ENCODE measurements around the gene SSBP2. TPM values are rescaled to one million over a fixed set of nuclear protein-coding genes. Genes with fewer than 3 reads are reported as not detected.

SSBP2 gene
- total and polyA plus RNA-seq, 2 of the 8 experiments (the other 6 are each of a cell fraction or from before 2014, with no cell fraction given): 21.5 to 36.2 TPM

DNA sequence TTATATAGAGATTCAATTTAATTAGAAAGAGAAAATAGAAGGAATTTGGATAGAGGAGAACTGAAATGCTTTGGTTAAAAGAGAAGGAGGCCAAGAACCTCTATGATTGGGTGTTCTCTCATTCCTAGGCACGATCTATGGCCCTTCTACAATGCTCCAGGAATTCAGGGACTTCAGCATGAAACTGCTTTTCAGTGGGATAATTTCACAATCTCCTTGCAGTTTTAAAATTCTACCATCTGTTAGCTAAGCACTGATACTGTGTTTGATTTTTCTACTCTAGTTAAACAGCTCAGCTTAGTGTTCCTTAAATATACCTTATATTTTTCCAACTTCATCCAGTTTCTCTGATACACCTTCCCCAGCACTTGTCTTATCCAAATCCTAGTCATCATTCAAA, 141.9 kb downstream of the SSBP2 start:
- Histone ChIP-seq H3K27me3 (replicated peaks in 1 of 4; ENCODE audit: control insufficient read depth in 3 of 4, extremely low read depth in 1 of 4, insufficient read depth in 3 of 4, low read length in 3 of 4) (no peaks in the 10 kb centered on the region), H2AK5ac (ENCODE audit: low read depth, low read length) (no peak overlapping the region), H3K18ac (ENCODE audit: extremely low read depth, low read length) (no peak overlapping the region), H4K8ac (ENCODE audit: extremely low read depth, insufficient read depth, low read length) (no peak overlapping the region), H2BK20ac (ENCODE audit: low read length) (no peak overlapping the region), H3K14ac (ENCODE audit: insufficient read length) (no peak overlapping the region), H3K9ac (replicated peaks in 1 of 4; ENCODE audit: extremely low read depth in 1 of 4, low read depth in 3 of 4, low read length in 3 of 4) (no peak overlapping the region), H3K4ac (replicated peaks; ENCODE audit: insufficient read length, low read depth, low read length) (no peak overlapping the region), H3K4me1 (replicated peaks in 1 of 4; ENCODE audit: control insufficient read depth in 3 of 4, insufficient read depth in 4 of 4, low read length in 3 of 4) (peaks cover 0 to 7% (median 3%) of the 10 kb centered on the region in 4 experiments; a peak in 4 of 7 replicates), H3K9me3 (ENCODE audit: insufficient read depth in 2 of 2, low read depth in 1 of 2, low read length in 1 of 2) (no peaks in the 10 kb centered on the region), H2AFZ (ENCODE audit: low read length) (no peak overlapping the region), H2BK5ac (ENCODE audit: low read depth, low read length) (no peak overlapping the region), H3K56ac (replicated peaks; ENCODE audit: insufficient read length, low read depth, low read length) (no peak overlapping the region), H3K79me1 (ENCODE audit: low read depth, low read length) (no peaks in the 10 kb centered on the region), H3K36me3 (ENCODE audit: control insufficient read depth in 2 of 4, insufficient read depth in 4 of 4, low read length in 3 of 4) (peaks cover 0 to 20% (median 0%) of the 10 kb centered on the region in 4 experiments; a peak in 1 of 8 replicates), H3K4me3 (ENCODE audit: extremely low read depth in 1 of 4, insufficient read depth in 2 of 4, low read depth in 3 of 4, low read length in 4 of 4) (no peak overlapping the region), H3K23me2 (ENCODE audit: low read depth, low read length) (no peaks in the 10 kb centered on the region), H4K91ac (replicated peaks; ENCODE audit: insufficient read length, low read length) (no peak overlapping the region), H4K20me1 (replicated peaks in 1 of 2; ENCODE audit: control insufficient read depth in 1 of 2, insufficient read depth in 2 of 2, low read length in 2 of 2) (no peaks in the 10 kb centered on the region), H3K4me2 (ENCODE audit: insufficient read depth in 1 of 2, low read depth in 2 of 2, low read length in 2 of 2) (no peak overlapping the region), H2BK12ac (ENCODE audit: low read depth, low read length) (no peak overlapping the region), H2BK120ac (replicated peaks; ENCODE audit: low read depth, low read length) (no peak overlapping the region), H2BK15ac (ENCODE audit: low read length) (no peak overlapping the region), H3K79me2 (ENCODE audit: control insufficient read depth in 1 of 2, insufficient read depth in 2 of 2, low read length in 2 of 2) (no peaks in the 10 kb centered on the region), H3K27ac (ENCODE audit: low read depth, low read length) (no peak overlapping the region), H4K5ac (ENCODE audit: insufficient read length, low read depth, low read length) (no peak overlapping the region), H3K23ac (ENCODE audit: insufficient read length) (no peak overlapping the region)
- ChIA-PET POLR2A (ENCODE audit: partially characterized antibody) (no interaction called here), CTCF (ENCODE audit: partially characterized antibody) (interaction anchor here (1.6 kb wide), 1 partner anchor 10 kb away, joined by 7 read pairs; no protein-coding TSS in a partner anchor)
- FAIRE-seq: no peak
- no peak for DNase-seq (ENCODE audit: low read depth in 1 of 2, low spot score in 2 of 2)
- 83% methylated on average over 1 of the region's 1 CpG; no CpG with 5 or more reads in 1 of the 2 experiments for WGBS, 2 experiments (ENCODE audit: extremely low coverage in 1 of 2, insufficient coverage in 1 of 2, insufficient read length in 1 of 2, insufficient replicate concordance in 2 of 2, low coverage in 1 of 2, low lambda C conversion rate in 2 of 2, missing lambda C conversion rate in 1 of 2)
- TF ChIP-seq RBBP5 (IDR thresholded peaks at IDR 0.05; ENCODE audit: borderline replicate concordance, low read depth, low read length): no peak
- no peak for TF ChIP-seq CHD2 (IDR thresholded peaks at IDR 0.05; ENCODE audit: low read length)
- TF ChIP-seq KDM1A (IDR thresholded peaks at IDR 0.05; ENCODE audit: borderline replicate concordance, low read length): no peak
- no peak for TF ChIP-seq HDAC2 (IDR thresholded peaks at IDR 0.05; ENCODE audit: borderline replicate concordance in 1 of 2, low read depth in 2 of 2, low read length in 2 of 2)
- no peak for TF ChIP-seq YY1 (IDR thresholded peaks at IDR 0.05; ENCODE audit: low read depth, low read length)
- TF ChIP-seq RAD21 (IDR thresholded peaks at IDR 0.05 in 1 of 2, conservative IDR thresholded peaks at IDR 0.05 in 1 of 2; ENCODE audit: low read depth in 2 of 2, low read length in 2 of 2): no peak
- no peak for TF ChIP-seq CBX8 (IDR thresholded peaks at IDR 0.05; ENCODE audit: borderline replicate concordance, low read depth, low read length)
- TF ChIP-seq FOSL1 (IDR thresholded peaks at IDR 0.05; ENCODE audit: insufficient read depth, low read depth, low read length): no peak
- TF ChIP-seq, protein P1, sequence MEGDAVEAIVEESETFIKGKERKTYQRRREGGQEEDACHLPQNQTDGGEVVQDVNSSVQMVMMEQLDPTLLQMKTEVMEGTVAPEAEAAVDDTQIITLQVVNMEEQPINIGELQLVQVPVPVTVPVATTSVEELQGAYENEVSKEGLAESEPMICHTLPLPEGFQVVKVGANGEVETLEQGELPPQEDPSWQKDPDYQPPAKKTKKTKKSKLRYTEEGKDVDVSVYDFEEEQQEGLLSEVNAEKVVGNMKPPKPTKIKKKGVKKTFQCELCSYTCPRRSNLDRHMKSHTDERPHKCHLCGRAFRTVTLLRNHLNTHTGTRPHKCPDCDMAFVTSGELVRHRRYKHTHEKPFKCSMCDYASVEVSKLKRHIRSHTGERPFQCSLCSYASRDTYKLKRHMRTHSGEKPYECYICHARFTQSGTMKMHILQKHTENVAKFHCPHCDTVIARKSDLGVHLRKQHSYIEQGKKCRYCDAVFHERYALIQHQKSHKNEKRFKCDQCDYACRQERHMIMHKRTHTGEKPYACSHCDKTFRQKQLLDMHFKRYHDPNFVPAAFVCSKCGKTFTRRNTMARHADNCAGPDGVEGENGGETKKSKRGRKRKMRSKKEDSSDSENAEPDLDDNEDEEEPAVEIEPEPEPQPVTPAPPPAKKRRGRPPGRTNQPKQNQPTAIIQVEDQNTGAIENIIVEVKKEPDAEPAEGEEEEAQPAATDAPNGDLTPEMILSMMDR (IDR thresholded peaks at IDR 0.05; ENCODE audit: control extremely low read depth in 1 of 3, insufficient read depth in 1 of 3, low read depth in 1 of 3, low read length in 3 of 3): no peak
- TF ChIP-seq RXRA (IDR thresholded peaks at IDR 0.05; ENCODE audit: insufficient read depth, low read depth, low read length): no peak
- TF ChIP-seq TAF7 (optimal IDR thresholded peaks at IDR 0.05; ENCODE audit: borderline replicate concordance, low read depth, low read length): no peak
